ENCODE measurements around the gene CCDC33.

DNA sequence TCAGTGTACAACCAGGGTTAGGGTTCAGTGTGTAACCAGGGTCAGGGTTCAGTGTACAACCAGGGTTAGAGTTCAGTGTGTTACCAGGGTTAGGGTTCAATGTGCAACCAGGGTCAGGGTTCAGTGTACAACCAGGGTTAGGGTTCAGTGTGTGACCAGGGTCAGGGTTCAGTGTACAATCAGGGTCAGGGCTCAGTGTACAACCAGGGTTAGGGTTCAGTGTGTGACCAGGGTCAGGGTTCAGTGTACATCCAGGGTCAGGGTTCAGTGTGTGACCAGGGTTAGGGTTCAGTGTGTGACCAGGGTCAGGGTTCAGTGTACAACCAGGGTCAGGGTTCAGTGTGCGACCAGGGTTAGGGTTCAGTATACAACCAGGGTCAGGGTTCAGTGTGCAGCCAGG is 98.0 kb downstream of the CCDC33 start:
- TF ChIP-seq ZFX (IDR thresholded peaks at IDR 0.05; ENCODE audit: borderline replicate concordance) (no peak), CTCF (IDR thresholded peaks at IDR 0.05) (no peak)
